Endothelial cell of hepatic sinusoid (primary cell): Measurements from ENCODE around the gene UBE2O.

Experiments used
- in situ Hi-C: cut with HindIII; loops from 2 replicates; pipeline ENCODE4 v1.10.0; 2017; ENCODE audit warnings: low sequenced_read_pairs

UBE2O gene

DNA sequence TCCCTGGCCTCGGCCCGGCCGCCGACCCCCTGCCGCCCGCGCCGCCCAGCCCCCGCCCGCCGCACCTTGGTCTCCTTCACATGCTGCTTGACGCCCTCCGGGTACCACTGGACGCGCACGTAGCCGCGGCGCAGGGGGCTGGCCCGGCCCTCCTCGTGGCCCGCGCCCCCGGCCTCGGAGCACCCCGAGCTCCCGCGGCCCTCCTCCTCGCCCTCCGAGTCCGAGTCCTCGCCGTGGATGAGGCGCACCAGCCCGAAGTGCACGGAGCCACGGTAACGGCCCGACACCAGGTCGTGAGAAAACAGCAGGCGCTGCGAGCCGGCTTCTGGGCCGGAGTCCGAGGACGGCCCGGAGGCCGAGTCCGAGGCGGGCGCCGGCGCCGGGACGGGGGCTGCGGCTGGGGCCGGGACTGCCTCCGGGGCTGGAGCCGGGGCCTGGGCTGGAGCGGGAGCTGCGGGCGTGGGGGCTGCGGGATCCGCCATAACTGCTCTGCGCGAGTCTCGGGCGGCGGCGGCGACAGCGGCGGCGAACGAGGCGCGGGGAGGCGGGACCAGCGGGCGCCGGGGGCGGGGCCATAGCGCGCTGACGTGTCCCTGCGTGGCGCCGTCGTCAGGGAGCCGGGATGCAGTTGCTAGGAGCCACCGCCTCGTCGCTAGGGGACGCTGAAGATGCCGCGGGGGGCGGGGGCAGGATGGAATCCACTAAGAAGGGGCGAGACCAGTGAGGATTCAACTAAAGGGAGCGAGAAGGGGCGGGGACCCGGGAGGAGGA is at the start of gene UBE2O:
Gene UBE2O, minus strand, starts transcription at position 493 of the 771 bp plus-strand sequence. Its CDS starts 11 bp downstream, at position 482.
- in situ Hi-C loops, result no loop called here

DNA sequence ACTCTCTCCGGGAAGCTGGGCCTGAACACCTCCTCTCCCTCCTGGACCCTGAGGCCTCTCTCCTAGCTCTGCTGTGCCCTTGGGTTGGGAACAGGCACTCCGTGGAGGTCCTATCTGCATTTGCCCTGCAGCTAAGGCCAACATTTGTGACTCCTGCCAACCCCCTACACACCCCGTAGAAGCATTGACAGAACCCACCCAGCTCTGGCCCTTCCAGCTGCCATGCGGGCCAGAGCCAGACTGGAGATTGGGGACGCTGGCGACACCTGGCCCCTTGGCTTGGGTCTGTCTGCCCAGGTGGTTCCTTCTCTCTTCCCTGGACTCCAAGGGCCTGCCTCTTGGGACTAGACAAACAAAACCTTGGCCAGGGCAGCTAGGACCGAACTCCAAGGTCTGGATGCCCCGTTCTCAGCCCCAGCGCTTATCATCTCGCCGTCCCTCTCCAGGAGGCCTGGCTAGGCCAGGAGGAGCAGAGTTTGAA is 48.9 kb upstream of the UBE2O start:
- in situ Hi-C loops, result no loop called here

DNA sequence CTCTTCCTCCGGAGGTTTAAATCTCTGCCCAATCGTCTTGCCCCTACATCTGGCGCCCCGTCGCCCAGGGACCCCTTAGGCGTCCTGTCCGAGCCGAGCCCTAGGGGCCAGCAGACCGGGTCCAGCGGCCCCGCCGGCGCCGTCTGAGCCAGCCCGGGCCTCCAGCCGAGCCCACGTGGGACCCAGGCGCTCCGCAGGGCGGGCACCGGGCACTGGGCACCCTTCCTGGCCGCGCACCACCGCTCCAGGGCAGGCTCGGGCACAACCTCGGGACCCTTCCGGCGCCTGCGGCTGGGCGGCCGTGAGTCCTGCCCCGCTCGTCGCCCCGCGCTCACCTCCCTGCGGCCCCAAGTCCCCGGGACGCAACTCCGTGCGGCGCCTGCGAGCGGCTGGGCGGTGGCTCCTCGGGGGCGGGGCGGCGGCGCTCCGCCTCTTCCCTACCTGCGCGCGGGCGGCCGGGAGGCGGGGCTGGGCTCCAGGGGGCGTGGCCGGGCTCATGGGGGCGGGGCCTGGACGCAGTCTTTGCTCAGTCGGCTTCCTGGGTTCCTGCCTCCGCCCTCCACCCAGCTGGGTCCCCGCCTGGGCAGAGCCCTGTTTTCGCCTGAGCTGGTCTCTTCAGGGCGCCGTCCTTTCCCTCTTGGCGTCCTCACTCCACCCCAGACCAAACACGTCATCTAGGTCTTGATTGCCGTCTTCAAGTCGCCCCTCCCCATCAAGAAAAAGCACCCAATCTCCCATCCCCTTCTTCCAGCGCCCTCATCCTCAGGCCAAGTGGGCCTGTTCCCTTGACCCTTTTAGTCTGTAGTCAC is 48.3 kb upstream of the UBE2O start, which contains the start of gene RHBDF2:
Gene RHBDF2, minus strand, starts transcription at position 406 of the 809 bp plus-strand sequence. CDS start 19,899 bp downstream, outside the sequence.
- in situ Hi-C loops, result no loop called here

DNA sequence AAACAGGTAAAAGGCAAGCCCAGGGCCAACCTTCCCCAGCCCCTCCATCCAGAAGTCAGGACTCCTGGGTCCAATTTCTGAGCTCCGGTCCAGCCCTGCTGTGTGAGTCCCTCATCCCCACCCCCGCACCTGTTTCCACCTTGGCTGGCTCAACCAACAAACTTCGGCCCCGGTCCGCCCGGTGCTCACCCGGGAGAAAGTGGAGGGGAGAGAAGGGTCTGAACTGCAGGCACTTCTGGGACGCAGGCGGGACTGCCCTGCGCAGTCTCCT is 47.7 kb upstream of the UBE2O start:
- in situ Hi-C loops, result no loop called here

GRCh38 chr17:76500074-76500746 is 47.3 kb upstream of the UBE2O start:
- in situ Hi-C loops, result no loop called here

GRCh38 chr17:76499267-76499667 is 46.3 kb upstream of the UBE2O start:
- in situ Hi-C loops, result no loop called here

- in situ Hi-C loops, result no loop called here
These were observed 45.9 kb upstream of the UBE2O start for GRCh38 chr17:76498876-76499251.

DNA sequence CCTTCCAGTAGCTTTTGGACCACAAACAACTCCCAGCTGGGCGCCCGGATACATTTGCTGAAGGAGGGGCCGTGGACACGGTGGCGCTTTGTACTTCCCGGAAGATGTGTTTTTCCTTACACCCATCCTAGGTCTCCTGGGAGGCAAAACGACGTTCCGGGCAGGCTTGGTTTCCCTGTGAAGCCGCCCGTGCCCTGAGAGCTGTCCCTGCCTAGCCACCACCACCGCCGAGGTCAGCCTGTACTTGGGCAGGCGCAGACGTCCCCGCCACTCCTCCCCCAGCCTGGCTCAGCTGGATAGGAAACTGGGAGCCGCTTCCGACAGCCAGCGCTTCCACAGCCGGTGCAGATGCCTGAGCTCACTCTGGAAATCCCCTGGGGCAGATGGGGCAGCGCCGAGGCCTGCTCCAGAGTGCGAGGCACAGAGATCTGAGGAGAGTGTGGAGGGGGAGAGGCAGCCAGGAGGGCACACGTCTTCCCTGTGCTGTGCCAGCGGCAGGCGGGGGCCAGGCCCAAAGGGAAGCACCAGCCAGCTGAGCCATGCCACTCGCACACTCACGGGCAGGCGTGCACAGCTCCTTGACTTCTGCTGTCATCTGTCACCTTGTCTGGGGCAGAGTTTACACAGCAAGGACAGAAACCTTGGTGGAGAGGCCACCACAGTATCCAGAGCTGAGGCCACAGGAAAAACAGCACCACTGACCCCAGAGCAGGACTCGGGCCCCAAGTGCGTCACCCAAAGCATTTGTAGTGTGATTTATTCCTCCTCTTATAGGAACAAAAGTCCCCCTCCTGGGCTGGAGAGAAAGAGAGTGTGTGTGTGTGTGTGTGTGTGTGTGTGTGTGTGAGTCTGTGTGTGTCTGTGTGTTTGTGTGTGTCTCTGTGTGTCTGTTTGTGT is 45.3 kb upstream of the UBE2O start:
- in situ Hi-C loops, result no loop called here

DNA sequence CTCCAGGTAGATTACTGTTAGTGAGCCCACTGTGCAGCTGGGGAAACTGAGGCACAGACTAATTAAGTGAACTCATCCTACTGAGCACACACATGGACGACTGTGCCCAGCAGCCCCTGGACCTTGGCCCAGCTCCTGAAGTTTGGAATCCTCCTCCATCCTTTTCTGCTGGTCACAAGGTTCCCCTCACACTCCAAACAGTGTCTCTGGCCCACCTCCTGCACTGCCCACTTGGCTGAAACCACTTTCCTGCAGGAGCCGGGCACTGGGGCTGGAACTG is 44.7 kb upstream of the UBE2O start:
- in situ Hi-C loops, result no loop called here

DNA sequence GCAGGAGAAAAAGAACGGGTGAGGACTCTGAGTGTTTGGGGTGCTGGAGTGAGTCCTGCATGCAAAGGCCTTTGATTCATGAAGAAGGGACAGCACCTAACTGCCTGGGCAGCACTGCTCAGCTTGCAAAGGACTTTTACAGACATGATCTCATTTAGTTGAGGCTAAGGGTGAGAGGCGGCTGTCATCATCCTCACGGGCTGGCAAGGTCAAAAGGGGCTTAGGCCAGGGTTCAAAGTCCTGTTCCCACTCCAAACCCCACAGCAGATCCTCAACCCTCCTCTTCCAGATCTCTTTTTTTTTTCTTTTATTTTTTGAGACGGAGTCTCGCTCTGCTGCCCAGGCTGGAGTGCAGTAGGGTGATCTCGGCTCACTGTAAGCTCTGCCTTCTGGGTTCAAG is 43.5 kb upstream of the UBE2O start:
- in situ Hi-C loops, result no loop called here

GRCh38 chr17:76495663-76496400 is 42.9 kb upstream of the UBE2O start:
- in situ Hi-C loops, result no loop called here

DNA sequence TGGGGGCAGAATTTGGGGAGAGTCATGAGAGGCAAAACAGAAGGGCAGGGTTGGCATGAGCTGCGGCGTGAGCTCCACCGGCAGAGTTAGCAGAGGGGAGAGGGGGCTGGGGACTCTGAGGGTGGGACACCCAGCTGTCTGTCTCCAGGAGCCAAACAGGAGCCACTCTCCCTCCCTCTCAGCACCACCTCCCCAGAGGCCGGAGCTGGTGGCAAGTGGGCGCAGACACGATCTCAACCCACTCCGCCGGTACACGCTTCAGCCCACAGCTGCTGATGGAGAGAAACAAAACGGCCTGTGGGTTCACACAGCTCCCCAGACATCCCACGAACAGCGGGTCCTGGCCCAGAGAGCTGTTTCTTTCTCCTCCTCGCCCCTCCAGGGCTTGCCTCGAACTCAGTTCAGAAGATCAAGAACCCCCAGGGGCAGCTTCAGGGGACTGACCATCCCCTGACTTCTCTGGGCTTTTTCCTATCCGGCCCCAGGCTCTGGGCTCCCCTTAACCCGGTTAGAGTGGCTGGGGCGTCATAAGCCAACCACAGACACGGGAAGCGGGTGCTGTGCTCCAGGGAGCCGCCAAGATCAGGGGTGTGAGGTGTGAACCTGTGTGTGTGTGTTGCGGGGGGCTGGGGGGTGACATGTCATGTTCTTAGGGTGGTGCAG is 40.7 kb upstream of the UBE2O start:
- in situ Hi-C loops, result no loop called here

- in situ Hi-C loops, result no loop called here
These were observed 40.1 kb upstream of the UBE2O start for GRCh38 chr17:76492989-76493501.

- in situ Hi-C loops, result no loop called here
These were observed 39.4 kb upstream of the UBE2O start for GRCh38 chr17:76492123-76492988.

DNA sequence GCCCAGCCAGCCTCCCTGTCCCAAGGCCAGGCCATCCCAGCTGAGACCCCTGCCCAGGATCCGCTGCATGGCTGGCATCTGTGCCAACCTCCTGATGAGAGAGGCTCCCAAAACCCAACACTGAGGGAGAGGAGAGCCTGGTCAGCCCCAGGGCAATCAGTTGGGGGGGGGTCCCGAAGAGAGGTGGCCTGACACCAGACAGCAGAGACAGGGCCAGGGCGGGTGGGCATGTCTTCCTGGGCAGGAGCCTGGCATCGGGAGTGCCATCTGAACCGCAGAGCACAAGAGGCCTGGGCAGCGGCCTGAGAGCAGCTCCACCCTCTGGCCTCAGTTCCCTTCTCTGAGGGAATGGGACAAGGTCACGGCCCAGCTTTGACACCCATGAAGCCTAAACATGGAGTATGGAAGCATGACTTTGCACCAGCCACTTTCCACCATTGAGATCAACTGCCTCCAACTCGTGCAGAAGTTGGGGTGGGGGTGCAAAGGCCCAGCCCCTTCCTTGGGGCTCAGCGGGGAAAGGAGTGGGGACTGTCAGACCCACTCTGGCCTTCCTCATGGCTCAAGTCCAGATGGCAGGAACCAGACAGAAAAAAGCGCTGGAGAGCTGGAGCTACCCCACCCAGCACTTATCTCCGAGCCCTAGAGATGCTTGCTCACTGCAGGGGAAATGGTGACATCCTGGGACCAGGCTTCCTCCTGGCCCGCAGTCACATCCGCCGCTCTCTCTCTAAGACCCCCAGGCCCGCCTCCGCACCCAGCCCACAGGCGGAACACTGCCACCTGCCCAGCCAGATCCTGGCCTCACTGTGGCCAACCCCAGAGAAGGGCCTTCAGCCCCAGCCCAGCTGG is 38.5 kb upstream of the UBE2O start:
- in situ Hi-C loops, result no loop called here

- in situ Hi-C loops, result no loop called here
These were observed 37.3 kb upstream of the UBE2O start for GRCh38 chr17:76490112-76490710.
